ENCODE results near the gene MAP2.

DNA sequence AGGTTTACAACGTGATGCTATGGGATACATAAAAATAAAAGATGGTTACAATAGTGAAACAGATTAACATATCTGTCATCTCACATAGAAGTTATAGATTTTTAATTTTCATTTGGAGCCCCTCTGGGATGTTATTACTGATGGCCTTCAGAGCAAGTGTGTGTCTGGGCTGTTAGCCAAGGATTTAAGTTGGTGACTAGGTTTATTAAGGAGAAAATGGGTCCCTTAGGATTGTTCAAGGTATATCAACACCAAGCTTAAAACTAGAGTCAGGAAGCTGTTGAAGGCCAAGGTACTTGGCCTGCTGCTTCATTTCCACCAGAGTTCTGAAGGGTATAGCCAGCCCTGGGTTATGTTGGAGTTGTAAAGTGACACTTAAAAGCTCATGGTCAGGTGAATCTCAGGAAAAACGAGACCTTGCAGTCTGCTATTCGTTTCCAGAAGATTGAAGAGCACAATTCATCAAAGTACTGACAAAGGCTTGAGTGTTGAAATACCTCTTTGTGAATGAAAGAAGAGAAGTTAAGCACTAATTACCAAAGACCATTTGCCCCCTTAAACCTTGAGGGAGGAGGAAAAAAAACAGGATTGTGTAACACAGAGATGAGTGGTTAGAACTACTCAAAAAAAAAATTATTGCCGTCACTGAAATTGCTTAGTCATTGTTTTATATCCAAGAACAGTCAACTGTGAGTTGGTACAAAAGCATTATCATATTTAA lies 48.4 kb downstream of the MAP2 start:
- TF ChIP-seq, protein P1, sequence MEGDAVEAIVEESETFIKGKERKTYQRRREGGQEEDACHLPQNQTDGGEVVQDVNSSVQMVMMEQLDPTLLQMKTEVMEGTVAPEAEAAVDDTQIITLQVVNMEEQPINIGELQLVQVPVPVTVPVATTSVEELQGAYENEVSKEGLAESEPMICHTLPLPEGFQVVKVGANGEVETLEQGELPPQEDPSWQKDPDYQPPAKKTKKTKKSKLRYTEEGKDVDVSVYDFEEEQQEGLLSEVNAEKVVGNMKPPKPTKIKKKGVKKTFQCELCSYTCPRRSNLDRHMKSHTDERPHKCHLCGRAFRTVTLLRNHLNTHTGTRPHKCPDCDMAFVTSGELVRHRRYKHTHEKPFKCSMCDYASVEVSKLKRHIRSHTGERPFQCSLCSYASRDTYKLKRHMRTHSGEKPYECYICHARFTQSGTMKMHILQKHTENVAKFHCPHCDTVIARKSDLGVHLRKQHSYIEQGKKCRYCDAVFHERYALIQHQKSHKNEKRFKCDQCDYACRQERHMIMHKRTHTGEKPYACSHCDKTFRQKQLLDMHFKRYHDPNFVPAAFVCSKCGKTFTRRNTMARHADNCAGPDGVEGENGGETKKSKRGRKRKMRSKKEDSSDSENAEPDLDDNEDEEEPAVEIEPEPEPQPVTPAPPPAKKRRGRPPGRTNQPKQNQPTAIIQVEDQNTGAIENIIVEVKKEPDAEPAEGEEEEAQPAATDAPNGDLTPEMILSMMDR (IDR thresholded peaks at IDR 0.05), result no peak
- TF ChIP-seq EZH2 (IDR thresholded peaks at IDR 0.05; ENCODE audit: borderline replicate concordance, insufficient read depth, low read depth, low read length, poor library complexity, severe bottlenecking), result no peak

Measured in B cell (primary cell).